HG03175 (cell line): Measurements from ENCODE around the gene XRCC5.

Experiments
- ATAC-seq: cut with Tn5 transposase; IDR thresholded peaks from one replicate; pipeline ENCODE4 v1.9.1; 2021; ENCODE audit warnings: mild to moderate bottlenecking, moderate library complexity; ENCODE audit not compliant: unreplicated experiment

The XRCC5 gene

GRCh38 chr2:216216951-216217903, 108.1 kb downstream of the XRCC5 start:
- ATAC-seq: no peak

GRCh38 chr2:216217904-216218260, 108.7 kb downstream of the XRCC5 start:
- ATAC-seq: peak; percentile 26

GRCh38 chr2:216219861-216220260, 110.7 kb downstream of the XRCC5 start:
- ATAC-seq: no peak

GRCh38 chr2:216220976-216221375, 111.8 kb downstream of the XRCC5 start:
- no peak for ATAC-seq

GRCh38 chr2:216221811-216222210, 112.7 kb downstream of the XRCC5 start:
- no peak for ATAC-seq

- peak; percentile 58 for ATAC-seq
Measured at GRCh38 chr2:216222650-216223352, 113.7 kb downstream of the XRCC5 start.

GRCh38 chr2:216224388-216224787, 115.2 kb downstream of the XRCC5 start:
- ATAC-seq: no peak

GRCh38 chr2:216229277-216229914, 120.2 kb downstream of the XRCC5 start:
- ATAC-seq: no peak

GRCh38 chr2:216231867-216232266, 122.7 kb downstream of the XRCC5 start:
- ATAC-seq: no peak

- no peak for ATAC-seq
Measured at GRCh38 chr2:216232721-216233120, 123.6 kb downstream of the XRCC5 start.

- no peak for ATAC-seq
Measured at GRCh38 chr2:216233281-216233995, 124.3 kb downstream of the XRCC5 start.

- no peak for ATAC-seq
Measured at GRCh38 chr2:216234106-216234505, 125.0 kb downstream of the XRCC5 start.

- ATAC-seq: no peak
Measured at GRCh38 chr2:216235462-216235861, 126.3 kb downstream of the XRCC5 start.

- no peak for ATAC-seq
Measured at GRCh38 chr2:216235896-216236295, 126.7 kb downstream of the XRCC5 start.

GRCh38 chr2:216236486-216236885, 127.3 kb downstream of the XRCC5 start:
- no peak for ATAC-seq

GRCh38 chr2:216242365-216242764, 133.2 kb downstream of the XRCC5 start:
- ATAC-seq: no peak

- no peak for ATAC-seq
Measured at GRCh38 chr2:216243026-216243425, 133.9 kb downstream of the XRCC5 start.

GRCh38 chr2:216245391-216245975, 136.3 kb downstream of the XRCC5 start:
- ATAC-seq: no peak

GRCh38 chr2:216246766-216247165, 137.6 kb downstream of the XRCC5 start:
- ATAC-seq: no peak
